GM23248 (cell line): ENCODE results near the gene ALDH4A1. TPM values are rescaled to one million over a fixed set of nuclear protein-coding genes. Genes with fewer than 3 reads are reported as not detected.

Source experiments
- DNase-seq: peaks from one replicate; pipeline ENCODE4 v3.0.0-alpha.2; 2015
- H2AFZ ChIP-seq: fragments of 200-600 bp; sonication (generic); 2 replicates; pipeline ENCODE4 v1.6.1; 2016; ENCODE audit warnings: antibody characterized with exemption
- H3F3A ChIP-seq: fragments of 200-600 bp; sonication (generic); 2 replicates; pipeline ENCODE4 v1.6.1; 2016; ENCODE audit warnings: mild to moderate bottlenecking, antibody characterized with exemption, mixed run types; ENCODE audit not compliant: insufficient read depth
- H3K27ac ChIP-seq: fragments of 200-600 bp; sonication (generic); 2 replicates; pipeline ENCODE4 v1.5.1; 2016; ENCODE audit warnings: mild to moderate bottlenecking
- H3K27me3 ChIP-seq: fragments of 200-600 bp; sonication (generic); replicated peaks from 2 replicates; pipeline ENCODE4 v1.6.1; 2016; ENCODE audit warnings: mild to moderate bottlenecking; ENCODE audit not compliant: insufficient read depth
- H3K36me3 ChIP-seq: fragments of 200-600 bp; sonication (generic); 2 replicates; pipeline ENCODE4 v1.6.1; 2016; ENCODE audit warnings: low read depth, mild to moderate bottlenecking
- H3K4me1 ChIP-seq: fragments of 200-600 bp; sonication (generic); 2 replicates; pipeline ENCODE4 v1.6.1; 2016; ENCODE audit warnings: mild to moderate bottlenecking; ENCODE audit not compliant: insufficient read depth
- H3K4me2 ChIP-seq: fragments of 200-600 bp; sonication (generic); one replicate; pipeline ENCODE4 v1.6.1; 2016; ENCODE audit warnings: mild to moderate bottlenecking; ENCODE audit not compliant: unreplicated experiment
- H3K4me3 ChIP-seq: fragments of 200-600 bp; sonication (generic); 2 replicates; pipeline ENCODE4 v1.5.1; 2016; ENCODE audit warnings: mild to moderate bottlenecking
- H3K79me2 ChIP-seq: fragments of 200-600 bp; sonication (generic); 2 replicates; pipeline ENCODE4 v1.6.1; 2016; ENCODE audit warnings: mild to moderate bottlenecking; ENCODE audit not compliant: insufficient read depth
- H3K9ac ChIP-seq: fragments of 200-600 bp; sonication (generic); 2 replicates; pipeline ENCODE4 v1.6.1; 2016; ENCODE audit warnings: mild to moderate bottlenecking
- H3K9me2 ChIP-seq: fragments of 200-600 bp; sonication (generic); 2 replicates; pipeline ENCODE4 v1.6.1; 2016; ENCODE audit warnings: mixed run types, mild to moderate bottlenecking, moderate library complexity; ENCODE audit not compliant: insufficient read depth
- H3K9me3 ChIP-seq: fragments of 200-600 bp; sonication (generic); one replicate; pipeline ENCODE4 v1.6.1; 2017; ENCODE audit warnings: low read depth
- H4K20me1 ChIP-seq: fragments of 200-600 bp; sonication (generic); 2 replicates; pipeline ENCODE4 v1.6.0; 2016; ENCODE audit not compliant: insufficient read depth
- EZH2 ChIP-seq: fragments of 200-600 bp; sonication (generic); IDR thresholded peaks from 2 replicates; pipeline ENCODE4 v1.6.1; 2018; ENCODE audit warnings: antibody characterized with exemption, mild to moderate bottlenecking; ENCODE audit not compliant: insufficient read depth, poor library complexity, severe bottlenecking
- EZH2phosphoT487 ChIP-seq: fragments of 200-600 bp; sonication (generic); IDR thresholded peaks from 2 replicates; pipeline ENCODE4 v1.6.1; 2018; ENCODE audit warnings: antibody characterized with exemption, moderate library complexity, mild to moderate bottlenecking, low read depth; ENCODE audit not compliant: insufficient read depth
- WGBS, 2 experiments: methylation state at CpG; one replicate each; pipeline ENCODE4 v1.1.6; 2015 to 2017; ENCODE audit warnings: low lambda C conversion rate in 2 of 2, low coverage in 1 of 2; ENCODE audit errors: missing lambda C conversion rate in 2 of 2; 5-methylcytosine and 5-hydroxymethylcytosine counted together
- in situ Hi-C: fragments of 300-500 bp; cut with MboI; formaldehyde crosslinking; loops from 2 replicates; pipeline ENCODE4 v1.15.0; 2020
- polyA plus RNA-seq: library from polyadenylated mRNA; unstranded; fragments of >200 nt; fragmentation: Nextera tagmentation; extraction: Ambion mirVana; gene quantifications from 2 replicates; pipeline ENCODE4 v1.2.1, GENCODE V29; 2016
- total RNA-seq: library from RNA; depleted of rRNA; stranded (reverse); fragments of >200 nt; shearing (Covaris generic); gene quantifications from 2 replicates; pipeline ENCODE4 v1.2.3, GENCODE V29; 2014

ALDH4A1 gene
- total and polyA plus RNA-seq, 2 experiments from 2014 or later, result 10.9 to 13.3 TPM

GRCh38 chr1:18856435-18856834 is 45.9 kb downstream of the ALDH4A1 start:
- in situ Hi-C loops, result no loop called here
- H3K4me2 ChIP-seq, result no peak overlapping the region
- WGBS, 2 experiments, result 77 to 78% methylated on average over 1 of the region's 1 CpG
- H3K9me3 ChIP-seq, result no peaks in the 10 kb centered on the region
- no peaks in the 10 kb centered on the region for H3K36me3 ChIP-seq
- no peaks in the 10 kb centered on the region; the same call in 1 of the 2 replicates for H3K27me3 ChIP-seq
- no peak overlapping the region for H3K27ac ChIP-seq
- H3K4me1 ChIP-seq, result no peaks in the 10 kb centered on the region
- no peaks in the 10 kb centered on the region for H3K79me2 ChIP-seq
- TF ChIP-seq EZH2phosphoT487 (no peak), EZH2 (no peak)
- no peaks in the 10 kb centered on the region for H3K9me2 ChIP-seq
- H4K20me1 ChIP-seq, result no peaks in the 10 kb centered on the region
- H3K9ac ChIP-seq, result no peak overlapping the region
- no peak overlapping the region for H2AFZ ChIP-seq
- DNase-seq, result no peak
- H3K4me3 ChIP-seq, result no peak overlapping the region
- no peaks in the 10 kb centered on the region for H3F3A ChIP-seq

- Histone ChIP-seq H3K4me1 (no peaks in the 10 kb centered on the region), H4K20me1 (no peaks in the 10 kb centered on the region), H3K79me2 (no peaks in the 10 kb centered on the region), H3K9ac (no peak overlapping the region), H2AFZ (no peak overlapping the region), H3K36me3 (no peaks in the 10 kb centered on the region), H3K9me2 (no peaks in the 10 kb centered on the region), H3K9me3 (no peaks in the 10 kb centered on the region), H3K4me2 (no peak overlapping the region), H3K27ac (no peak overlapping the region), H3K27me3 (no peaks in the 10 kb centered on the region; the same call in 1 of the 2 replicates), H3F3A (no peaks in the 10 kb centered on the region), H3K4me3 (no peak overlapping the region)
- DNase-seq, result no peak
- in situ Hi-C loops, result no loop called here
- 38 to 48% methylated on average over 6 of the region's 6 CpGs for WGBS, 2 experiments
- no peak for TF ChIP-seq EZH2
- TF ChIP-seq EZH2phosphoT487, result no peak
These were observed 46.8 kb downstream of the ALDH4A1 start for GRCh38 chr1:18855573-18855972.

GRCh38 chr1:18854331-18855025 is 47.9 kb downstream of the ALDH4A1 start:
- Histone ChIP-seq H4K20me1 (no peaks in the 10 kb centered on the region), H3K27me3 (no peaks in the 10 kb centered on the region; the same call in 1 of the 2 replicates), H2AFZ (no peak overlapping the region), H3K36me3 (no peaks in the 10 kb centered on the region), H3F3A (no peaks in the 10 kb centered on the region), H3K9me3 (no peaks in the 10 kb centered on the region), H3K27ac (no peak overlapping the region), H3K79me2 (no peaks in the 10 kb centered on the region), H3K9me2 (no peaks in the 10 kb centered on the region), H3K4me3 (no peak overlapping the region), H3K4me2 (no peak overlapping the region), H3K4me1 (no peaks in the 10 kb centered on the region), H3K9ac (no peak overlapping the region)
- TF ChIP-seq EZH2 (no peak), EZH2phosphoT487 (no peak)
- in situ Hi-C loops, result no loop called here
- WGBS, 2 experiments, result 81 to 84% methylated on average over 40 to 49 of the region's 49 CpGs
- no peak for DNase-seq

- no peaks in the 10 kb centered on the region for H3K79me2 ChIP-seq
- H3K27ac ChIP-seq, result no peak overlapping the region
- in situ Hi-C loops, result no loop called here
- no peaks in the 10 kb centered on the region for H3K36me3 ChIP-seq
- no peaks in the 10 kb centered on the region for H4K20me1 ChIP-seq
- no peak overlapping the region for H3K4me3 ChIP-seq
- DNase-seq, result no peak
- no peak for TF ChIP-seq EZH2phosphoT487
- TF ChIP-seq EZH2, result no peak
- no peaks in the 10 kb centered on the region for H3K4me1 ChIP-seq
- no peaks in the 10 kb centered on the region for H3K9me2 ChIP-seq
- H3K9ac ChIP-seq, result no peak overlapping the region
- no peaks in the 10 kb centered on the region; the same call in 1 of the 2 replicates for H3K27me3 ChIP-seq
- no peak overlapping the region for H3K4me2 ChIP-seq
- no peaks in the 10 kb centered on the region for H3K9me3 ChIP-seq
- no peaks in the 10 kb centered on the region for H3F3A ChIP-seq
- 43 to 45% methylated on average over 6 of the region's 6 CpGs for WGBS, 2 experiments
- no peak overlapping the region for H2AFZ ChIP-seq
These were observed 49.9 kb downstream of the ALDH4A1 start for GRCh38 chr1:18852501-18852900.
